NCI-H510A (cell line): ENCODE results near the gene CDK5.
"Not testable (repeated sequence)": the region's sequence is repeated elsewhere in the genome, so short reads cannot be mapped to it uniquely, and the experiment has no call there.

Source experiments
- DNase-seq: peaks from one replicate; lab custom pipeline; 2025; lab: John Stamatoyannopoulos, UW

Gene CDK5

DNA sequence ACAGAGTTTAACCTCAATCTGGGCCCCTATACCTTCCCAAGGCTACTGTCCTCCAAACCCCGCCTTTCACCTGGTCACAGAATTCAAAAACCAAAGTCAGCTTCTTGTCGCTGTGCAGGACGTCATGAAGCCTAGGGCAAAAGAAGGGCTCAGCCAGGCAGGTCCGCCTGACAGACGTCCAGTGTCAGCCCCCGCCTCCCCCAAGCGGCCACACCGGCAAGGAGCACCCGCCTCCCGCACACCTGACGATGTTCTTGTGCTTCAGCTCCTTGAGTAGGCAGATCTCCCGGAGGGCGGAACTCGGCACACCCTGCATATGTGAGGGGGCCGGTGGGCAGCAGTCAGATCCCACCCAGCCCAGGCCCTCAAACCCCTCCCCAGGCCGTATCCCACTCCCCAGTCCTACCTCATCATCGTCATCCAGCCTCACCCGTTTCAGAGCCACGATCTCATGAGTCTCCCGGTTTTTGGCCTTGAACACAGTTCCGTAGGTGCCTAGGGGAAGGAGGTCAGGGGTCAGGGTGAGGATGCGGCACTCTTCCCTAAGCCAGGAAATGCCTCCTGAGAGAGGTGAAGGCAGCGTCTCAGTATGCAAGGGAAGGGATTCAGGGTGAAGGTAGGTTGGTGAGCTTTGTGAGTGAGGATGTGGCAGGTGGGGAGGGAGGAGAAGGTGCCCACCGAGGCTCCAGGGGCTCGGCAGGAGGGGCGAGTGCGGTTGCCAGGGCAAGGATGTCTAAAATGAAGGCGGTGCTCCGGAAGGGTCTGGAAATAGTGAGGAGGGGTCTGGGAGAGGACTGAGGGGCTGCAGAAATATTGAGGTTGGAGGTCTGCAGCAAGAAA lies 811 bp downstream of the CDK5 start:
- DNase-seq, result no peak

DNA sequence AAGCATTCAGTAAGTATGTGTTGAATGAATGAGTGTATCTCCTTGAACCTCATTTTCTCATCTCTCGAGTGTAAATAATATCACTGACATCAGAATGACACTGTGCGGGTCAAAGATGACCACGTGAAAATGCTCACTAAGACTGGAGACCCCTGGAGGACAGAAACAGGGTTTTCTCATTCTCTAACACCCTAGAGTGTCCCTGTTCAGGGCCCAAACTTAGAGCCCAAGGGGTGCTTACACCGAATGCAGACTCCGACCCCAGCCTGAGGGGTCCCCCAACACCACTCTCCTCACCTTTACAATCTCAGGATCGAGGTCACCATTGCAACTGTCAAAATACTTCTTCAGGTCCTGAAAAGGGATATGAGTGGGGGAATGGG lies 1.4 kb downstream of the CDK5 start:
- no peak for DNase-seq

DNA sequence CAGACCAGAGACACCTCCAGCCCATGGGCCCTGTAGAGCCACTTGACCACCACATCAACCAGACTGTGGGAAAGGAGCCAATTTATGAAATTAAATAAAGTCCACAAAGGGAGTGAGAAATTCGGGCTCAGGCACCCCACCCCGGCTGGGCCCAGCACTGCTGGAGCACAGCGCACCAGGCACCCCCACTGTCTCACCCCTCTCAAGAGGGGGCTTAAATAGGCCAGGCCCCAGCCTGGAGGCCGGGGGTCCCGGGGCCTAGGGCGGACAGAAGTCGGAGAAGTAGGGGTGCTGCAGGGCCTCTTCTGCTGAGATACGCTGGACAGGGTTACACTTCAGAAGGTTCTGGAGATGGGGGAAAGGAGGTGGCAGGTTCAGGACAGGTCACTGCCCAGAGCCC lies 3.9 kb downstream of the CDK5 start:
- no peak for DNase-seq

DNA sequence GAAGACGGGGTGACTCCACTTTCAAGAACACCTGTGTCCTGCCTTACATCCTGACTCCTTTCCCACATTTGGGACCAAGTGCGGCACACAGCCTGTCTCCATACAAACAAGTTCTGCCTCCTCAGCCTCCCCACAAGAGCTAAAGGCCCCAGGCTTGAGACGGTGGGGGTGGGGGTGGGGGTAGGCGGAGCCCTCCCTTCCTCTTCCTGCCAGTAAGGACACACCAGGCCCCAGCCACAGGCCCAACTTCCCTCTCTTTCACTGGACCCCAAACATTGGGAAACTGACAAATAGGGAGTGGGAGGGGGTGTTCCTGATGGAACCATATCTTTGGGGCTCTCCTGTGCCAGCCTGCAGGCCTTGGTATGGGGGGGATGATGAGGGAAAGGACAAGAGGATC lies 4.6 kb downstream of the CDK5 start:
- no peak for DNase-seq

DNA sequence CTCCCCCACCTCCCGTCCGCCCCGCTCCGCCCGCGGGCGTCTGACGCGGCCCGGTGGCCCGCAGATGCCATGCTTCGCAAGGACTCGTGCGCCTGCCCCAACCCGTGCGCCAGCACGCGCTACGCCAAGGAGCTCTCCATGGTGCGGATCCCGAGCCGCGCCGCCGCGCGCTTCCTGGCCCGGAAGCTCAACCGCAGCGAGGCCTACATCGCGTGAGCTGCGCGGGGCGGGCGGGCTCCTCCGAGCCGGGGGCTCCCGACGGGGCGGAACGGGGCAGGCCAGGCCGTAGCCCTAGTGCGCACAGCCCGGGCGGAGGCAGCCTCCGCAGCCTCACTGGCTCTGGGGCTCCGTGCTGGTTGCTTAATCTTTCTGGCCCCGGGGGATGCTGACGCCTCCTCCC lies 6.6 kb downstream of the CDK5 start:
- DNase-seq, result no peak

DNA sequence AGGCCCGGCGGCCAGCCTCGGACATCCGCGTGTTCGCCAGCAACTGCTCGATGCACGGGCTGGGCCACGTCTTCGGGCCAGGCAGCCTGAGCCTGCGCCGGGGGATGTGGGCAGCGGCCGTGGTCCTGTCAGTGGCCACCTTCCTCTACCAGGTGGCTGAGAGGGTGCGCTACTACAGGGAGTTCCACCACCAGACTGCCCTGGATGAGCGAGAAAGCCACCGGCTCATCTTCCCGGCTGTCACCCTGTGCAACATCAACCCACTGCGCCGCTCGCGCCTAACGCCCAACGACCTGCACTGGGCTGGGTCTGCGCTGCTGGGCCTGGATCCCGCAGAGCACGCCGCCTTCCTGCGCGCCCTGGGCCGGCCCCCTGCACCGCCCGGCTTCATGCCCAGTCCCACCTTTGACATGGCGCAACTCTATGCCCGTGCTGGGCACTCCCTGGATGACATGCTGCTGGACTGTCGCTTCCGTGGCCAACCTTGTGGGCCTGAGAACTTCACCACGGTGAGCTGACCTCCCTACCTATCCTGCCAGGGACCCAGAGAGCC lies 8.7 kb downstream of the CDK5 start:
- no peak for DNase-seq

DNA sequence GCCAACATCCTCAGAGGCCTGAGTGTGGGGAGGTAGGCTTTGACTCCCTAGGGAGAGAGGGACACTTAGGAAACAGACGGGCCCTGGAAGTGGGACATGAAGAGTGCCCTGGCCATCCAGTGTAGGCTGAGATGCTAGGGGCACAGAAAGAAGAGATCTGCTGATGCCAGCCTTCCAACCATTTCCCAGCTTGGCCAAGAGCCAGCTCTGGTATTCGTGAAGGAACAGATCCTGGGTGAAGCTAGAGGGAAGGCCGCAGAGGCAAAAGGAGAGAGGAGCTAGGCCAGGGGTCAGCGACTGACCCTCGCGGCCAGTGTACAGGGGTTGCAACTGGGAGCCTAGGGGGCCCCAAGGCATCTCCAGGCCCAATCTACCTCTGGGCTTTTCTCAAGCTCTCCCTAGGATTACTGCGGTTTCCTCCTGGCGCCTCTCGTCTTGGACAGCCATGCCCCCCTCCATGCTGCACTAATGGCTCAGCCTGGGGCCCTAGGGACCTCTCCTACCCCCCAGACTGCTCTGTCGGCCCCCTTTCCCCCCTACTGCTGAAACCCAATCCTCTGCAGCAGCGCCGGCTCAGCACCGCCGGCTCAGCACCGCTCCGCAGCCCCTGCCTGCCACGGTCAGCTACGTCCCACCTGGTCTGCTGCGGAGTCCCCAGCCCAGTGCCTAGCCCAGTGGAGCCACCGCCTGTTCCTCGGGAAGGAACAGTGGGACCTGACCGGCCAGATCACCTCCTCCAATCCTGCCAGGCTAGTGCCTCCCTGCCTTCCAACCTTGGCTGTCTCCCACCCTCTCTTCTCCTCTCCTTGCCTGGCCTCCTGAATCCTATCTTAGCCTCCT lies 9.5 kb downstream of the CDK5 start, which contains the start of gene ASIC3:
Gene ASIC3 (plus strand): TSS at position 556 of the 840 bp plus-strand sequence. CDS start 355 bp downstream, outside the sequence.
- DNase-seq, result no peak

DNA sequence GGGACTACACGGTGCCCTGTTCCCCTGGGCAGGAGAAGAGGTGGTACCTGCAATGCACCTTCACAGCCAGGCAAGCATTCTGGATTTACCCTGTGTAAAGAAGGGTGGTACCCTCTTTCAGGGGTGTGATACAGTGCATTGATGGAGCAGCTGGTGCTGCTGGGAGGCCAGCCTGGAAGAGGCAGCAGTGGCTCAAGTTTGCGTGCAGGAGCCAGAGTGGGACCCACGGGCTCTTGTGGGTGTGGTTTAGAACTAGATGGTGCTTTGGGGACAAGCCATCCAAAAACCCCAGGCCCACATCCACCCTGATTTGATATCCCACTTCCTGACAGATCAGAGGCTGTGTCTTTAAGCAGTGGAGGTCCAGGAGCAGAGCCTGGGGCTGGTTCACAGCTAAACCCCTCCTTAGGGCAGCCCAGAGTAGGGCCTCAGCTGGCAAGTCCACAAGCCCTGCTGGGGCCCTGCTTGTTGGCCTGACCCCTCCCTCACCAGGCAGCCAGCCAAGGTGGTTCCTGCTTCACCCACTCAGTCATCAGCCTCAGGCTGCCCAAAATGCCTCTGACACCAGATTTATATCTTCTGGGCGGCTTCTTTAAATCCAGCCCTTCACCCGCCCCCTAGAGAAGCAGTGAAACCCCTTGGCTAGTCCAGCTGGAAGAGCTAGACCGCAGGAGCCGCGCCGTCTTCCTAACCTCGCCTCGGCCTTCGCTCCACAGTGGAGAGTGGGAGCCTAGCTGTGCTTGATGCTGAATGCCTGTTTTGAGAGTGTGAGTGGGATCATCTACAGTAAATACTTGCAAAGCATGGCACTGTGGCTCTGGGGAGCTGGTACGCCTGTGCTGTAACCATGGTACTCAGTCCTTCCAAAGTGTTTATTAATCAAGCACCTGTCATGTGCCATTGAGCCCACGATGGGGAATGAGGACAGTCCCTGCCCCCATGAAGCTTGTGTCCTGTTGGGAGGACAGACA lies 10.8 kb downstream of the CDK5 start:
- DNase-seq, result no peak

DNA sequence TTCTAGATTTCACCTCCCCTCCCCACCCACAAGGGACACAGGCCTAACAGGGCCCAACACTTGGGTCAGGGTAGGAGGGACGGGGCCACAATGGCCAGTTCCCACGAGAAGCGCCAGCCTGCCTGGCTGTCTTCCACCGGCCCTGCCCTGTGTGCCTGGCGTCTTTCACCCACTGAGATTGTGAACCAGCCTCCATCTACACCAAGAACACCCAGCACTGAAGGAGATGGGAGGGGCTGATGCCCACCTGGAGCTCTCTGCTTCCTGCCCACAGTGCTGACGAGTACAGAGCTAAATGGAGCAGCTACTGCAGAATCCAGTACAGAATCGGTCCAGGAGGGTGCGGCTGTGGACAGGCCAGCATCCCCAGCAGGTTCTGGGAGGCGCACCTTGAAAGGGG lies 11.7 kb downstream of the CDK5 start:
- DNase-seq, result no peak

DNA sequence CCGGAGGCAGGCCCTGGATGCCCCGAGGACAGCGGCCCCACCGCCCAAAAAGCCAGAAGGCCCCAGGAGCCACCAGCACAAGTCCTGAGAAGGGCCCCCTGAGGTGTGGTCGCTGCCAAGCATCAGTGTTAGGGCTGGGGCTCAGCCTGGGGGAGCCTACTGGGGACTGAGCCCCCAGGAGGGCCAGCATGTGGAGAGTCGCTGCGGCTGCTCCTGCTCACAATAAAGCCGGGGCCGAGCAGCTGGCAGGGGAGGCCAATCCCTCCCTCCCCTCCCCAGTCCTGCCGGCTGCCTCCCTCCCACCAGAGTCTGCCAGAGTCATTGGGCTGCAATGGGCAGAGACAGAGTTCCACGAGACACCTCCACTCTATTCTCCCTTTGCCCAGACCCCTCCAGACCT lies 12.4 kb downstream of the CDK5 start:
- no peak for DNase-seq

DNA sequence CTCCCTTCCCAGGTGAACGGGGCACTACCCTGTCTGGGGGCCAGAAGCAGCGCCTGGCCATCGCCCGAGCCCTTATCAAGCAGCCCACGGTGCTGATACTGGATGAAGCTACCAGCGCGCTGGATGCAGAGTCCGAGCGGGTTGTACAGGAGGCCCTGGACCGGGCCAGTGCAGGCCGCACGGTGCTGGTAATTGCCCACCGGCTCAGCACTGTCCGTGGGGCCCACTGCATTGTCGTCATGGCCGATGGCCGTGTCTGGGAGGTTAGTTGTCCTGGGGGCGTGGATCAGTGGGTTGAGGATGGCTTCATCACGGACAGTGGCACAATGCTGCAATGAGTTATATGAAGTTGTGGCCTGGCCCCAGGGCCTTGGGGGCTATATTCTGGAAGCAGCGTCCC lies 13.7 kb downstream of the CDK5 start:
- no peak for DNase-seq

DNA sequence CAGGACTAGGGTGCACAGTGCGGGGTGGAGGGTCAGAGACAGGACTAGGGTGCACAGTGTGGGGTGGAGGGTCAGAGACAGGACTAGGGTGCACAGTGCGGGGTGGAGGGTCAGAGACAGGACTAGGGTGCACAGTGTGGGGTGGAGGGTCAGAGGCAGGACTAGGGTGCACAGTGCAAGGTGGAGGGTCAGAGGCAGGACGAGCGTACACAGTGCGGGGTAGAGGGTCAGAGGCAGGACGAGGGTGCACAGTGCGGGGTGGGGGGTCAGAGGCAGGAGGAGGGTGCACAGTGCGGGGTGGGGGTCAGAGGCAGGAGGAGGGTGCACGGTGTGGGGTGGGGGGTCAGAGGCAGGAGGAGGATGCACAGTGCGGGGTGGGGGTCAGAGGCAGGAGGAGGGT lies 14.2 kb downstream of the CDK5 start:
- DNase-seq, result not testable (repeated sequence)

DNA sequence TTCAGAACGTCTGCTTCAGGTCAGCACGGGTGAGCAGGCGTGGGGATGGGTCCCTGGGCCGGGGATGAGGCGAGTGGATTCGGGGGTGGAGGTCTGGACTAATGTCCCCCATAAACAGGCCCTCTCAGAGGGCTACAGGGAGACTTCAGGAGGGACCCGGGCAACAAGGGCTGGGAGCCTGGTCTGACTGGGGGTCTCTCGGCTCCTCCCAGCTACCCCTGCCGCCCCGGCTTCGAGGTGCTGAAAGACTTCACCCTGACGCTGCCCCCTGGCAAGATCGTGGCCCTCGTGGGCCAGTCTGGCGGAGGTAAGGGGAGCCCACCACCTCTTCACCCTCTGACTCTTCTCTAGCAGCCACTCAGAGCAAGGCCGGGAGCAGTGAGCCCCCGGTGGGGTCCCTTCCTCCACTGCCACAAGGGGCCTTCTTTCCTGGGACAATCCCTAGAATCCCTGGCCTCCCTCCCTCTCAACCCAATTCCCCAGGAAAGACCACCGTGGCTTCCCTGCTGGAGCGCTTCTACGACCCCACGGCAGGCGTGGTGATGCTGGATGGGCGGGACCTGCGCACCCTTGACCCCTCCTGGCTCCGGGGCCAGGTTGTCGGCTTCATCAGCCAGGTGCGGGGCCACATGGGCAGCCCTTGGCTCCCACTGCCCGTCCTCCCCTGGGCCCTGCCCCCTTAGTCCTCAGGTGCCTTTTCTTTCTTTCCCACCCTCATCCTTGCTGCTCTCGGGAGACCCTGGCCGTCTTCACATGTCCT lies 16.9 kb downstream of the CDK5 start:
- DNase-seq, result no peak

DNA sequence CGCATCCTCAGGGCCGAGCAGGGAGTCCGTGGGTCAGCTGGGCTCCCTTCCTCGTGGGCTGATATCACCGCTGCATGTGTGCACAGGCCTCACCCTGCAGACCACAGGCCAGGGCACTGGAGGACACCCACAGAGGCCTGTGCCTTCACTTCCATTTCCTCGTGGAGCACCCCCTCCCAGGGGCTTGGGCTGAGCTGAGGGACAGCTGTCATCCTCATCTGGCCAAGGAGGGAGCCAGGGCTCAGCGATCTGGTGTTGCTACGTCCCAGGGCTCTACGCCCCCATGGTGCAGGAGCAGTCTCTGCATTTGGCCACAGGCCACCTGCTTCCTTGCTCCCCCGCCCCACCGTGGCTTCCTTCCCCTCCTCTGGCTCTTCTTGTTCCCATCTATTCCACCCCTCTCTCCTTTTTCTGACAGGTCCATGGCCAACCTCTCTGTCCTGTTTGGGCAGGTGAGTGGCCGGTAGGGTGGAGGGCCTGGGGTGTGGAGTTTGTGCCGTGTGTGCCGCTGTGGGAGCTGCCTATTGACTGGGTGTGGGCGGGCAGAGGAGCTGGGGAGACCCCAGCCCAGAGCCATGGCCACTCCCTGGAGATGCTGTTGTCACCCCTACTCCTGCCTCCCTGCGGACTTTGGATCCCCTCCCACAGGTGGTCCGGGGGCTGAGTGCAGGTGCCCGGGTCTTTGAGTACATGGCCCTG lies 17.7 kb downstream of the CDK5 start:
- DNase-seq, result no peak

DNA sequence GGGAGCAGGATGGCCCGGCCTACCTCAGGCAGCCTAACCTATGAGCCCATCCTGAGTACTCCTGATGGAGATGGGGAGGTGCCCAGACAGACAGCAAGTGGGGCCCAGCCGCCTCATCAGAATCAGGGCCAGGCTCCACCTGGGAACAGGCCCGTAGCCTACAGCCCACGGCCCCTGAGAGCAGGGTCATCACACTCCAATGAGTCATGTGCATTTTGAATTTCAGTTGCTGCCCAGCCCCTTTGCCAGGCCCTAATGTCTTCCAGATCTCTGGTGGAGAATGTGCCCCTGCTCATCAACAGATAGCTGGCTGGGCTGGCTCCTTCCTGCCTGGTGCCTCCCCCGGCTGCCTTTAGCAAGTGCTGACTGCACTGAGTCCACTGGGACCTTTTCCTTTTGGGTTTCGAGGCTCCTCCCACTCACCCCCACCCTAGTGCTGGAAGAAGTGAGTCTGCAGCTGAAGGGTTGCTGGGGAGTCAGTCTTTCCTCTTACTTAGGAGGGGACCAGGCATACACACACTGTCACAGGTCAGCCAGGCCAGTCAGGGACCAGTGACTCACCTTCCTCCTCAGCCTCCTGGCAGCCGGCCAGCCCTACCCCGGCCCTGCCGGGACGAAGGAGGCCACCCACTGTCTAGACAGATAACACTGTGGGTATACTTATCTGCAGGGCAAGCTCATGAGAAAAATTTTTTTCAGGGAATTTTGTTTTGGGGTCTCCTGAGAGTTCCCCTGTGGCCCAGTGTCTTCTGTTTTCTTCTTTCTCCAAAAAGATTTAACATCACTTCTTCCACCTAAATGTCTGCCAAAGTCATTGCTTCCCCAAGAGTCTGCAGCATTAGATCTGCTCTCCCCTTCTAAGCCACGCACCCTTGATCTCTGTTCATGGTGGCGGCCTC lies 18.5 kb downstream of the CDK5 start:
- DNase-seq, result no peak

DNA sequence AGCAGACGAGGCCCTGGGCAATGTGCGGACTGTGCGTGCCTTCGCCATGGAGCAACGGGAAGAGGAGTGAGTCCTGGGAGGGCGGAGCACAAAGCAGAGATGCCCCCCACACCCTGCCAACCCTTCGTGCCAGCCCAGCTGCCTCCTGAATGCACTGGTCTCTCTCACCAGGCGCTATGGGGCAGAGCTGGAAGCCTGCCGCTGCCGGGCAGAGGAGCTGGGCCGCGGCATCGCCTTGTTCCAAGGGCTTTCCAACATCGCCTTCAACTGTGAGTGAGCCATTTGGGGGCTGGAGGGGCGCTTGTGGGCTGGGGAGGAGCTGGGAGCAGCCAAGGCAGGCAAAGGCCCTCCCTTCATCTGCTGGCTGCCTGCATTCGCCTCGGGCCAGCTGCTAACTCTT lies 21.8 kb downstream of the CDK5 start:
- no peak for DNase-seq

DNA sequence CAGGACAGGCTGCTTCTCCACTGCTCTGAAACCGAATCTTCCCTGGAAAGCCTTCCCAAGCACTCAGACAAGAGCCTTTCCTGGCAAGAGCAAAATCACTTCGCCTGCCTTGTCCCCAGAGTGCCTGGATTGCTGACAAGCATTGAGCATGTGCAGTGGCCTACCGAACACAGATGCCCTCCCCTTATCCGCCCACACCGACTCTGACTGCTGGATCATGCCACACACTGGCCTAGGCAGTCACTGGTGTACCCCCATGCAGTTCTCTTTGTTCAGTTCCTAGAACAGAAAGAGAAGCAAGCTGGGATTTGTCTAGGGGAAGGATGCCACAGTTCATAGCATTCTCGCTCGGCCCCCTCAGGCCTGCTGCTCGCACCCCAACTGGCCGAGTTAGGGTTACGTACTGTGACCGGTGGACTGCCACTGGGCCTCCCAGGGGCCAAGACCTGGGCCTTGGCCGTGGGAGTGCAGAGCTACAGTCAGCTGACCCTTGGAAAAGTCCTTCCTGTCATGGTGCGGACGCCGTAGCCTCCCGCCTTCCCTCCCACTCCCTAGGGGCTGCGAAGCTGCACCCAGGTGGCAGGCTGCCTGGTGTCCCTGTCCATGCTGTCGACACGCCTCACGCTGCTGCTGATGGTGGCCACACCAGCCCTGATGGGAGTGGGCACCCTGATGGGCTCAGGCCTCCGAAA lies 22.5 kb downstream of the CDK5 start:
- no peak for DNase-seq

DNA sequence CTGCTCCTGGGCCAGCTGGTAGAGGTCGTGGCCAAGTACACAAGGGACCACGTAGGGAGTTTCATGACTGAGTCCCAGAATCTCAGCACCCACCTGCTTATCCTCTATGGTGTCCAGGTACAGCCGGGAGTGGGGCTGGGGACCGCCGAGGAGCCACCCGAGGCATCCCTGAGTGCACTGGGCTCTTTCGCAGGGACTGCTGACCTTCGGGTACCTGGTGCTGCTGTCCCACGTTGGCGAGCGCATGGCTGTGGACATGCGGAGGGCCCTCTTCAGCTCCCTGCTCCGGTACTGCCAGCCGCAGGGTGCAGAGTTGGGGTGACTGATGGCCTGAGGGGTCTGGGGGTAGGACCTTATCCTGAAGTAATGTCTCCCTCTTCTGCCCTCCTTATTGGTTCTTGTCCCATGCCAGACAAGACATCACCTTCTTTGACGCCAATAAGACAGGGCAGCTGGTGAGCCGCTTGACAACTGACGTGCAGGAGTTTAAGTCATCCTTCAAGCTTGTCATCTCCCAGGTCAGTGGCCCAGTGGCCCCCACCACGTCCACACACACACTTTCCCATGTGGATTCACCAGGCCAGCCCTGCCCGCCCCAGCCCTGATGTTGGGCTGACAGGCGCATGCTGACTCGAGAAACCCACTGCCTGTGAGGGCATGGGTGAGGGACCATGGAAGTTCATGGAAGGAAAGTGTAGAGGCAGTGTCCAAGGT lies 23.2 kb downstream of the CDK5 start:
- DNase-seq, result no peak
